Measurements from ENCODE around the gene CFAP57.

The CFAP57 gene

DNA sequence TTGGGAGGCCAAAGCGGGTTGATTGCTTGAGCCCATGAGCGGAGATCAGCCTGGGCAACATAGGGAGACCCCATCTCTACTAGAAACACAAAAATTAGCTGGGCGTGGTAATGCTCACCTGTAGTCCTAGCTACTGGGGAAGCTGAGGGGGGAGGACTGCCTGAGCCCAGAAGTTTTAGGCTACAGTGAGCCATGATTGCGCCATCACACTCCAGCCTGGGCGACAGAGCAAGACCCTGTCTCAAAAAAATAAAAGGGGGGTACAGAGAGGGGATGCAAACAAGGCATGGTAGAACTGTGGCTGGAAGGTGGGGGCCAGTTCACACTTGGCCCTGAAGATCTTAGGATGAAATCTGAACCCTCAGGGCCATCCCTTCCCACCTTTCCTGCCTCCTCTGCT is 114.4 kb downstream of the CFAP57 start:
- Histone ChIP-seq H2AFZ (ENCODE audit: low read depth) (no peak overlapping the region), H3K27me3 (ENCODE audit: insufficient read depth, low read depth) (no peaks in the 10 kb centered on the region), H3K79me2 (ENCODE audit: insufficient read depth, low read depth) (no peaks in the 10 kb centered on the region), H4K20me1 (ENCODE audit: insufficient read depth) (no peaks in the 10 kb centered on the region), H3K27ac (no peak overlapping the region), H3K9ac (no peak overlapping the region), H3K4me2 (no peak overlapping the region), H3K4me1 (ENCODE audit: low read depth, poor library complexity, severe bottlenecking) (no peaks in the 10 kb centered on the region), H3K4me3 (IDR thresholded peaks at IDR 0.05; ENCODE audit: insufficient read depth, low read depth, low read length) (no peak overlapping the region), H3K36me3 (ENCODE audit: insufficient read depth) (no peaks in the 10 kb centered on the region)
- TF ChIP-seq, protein P1, sequence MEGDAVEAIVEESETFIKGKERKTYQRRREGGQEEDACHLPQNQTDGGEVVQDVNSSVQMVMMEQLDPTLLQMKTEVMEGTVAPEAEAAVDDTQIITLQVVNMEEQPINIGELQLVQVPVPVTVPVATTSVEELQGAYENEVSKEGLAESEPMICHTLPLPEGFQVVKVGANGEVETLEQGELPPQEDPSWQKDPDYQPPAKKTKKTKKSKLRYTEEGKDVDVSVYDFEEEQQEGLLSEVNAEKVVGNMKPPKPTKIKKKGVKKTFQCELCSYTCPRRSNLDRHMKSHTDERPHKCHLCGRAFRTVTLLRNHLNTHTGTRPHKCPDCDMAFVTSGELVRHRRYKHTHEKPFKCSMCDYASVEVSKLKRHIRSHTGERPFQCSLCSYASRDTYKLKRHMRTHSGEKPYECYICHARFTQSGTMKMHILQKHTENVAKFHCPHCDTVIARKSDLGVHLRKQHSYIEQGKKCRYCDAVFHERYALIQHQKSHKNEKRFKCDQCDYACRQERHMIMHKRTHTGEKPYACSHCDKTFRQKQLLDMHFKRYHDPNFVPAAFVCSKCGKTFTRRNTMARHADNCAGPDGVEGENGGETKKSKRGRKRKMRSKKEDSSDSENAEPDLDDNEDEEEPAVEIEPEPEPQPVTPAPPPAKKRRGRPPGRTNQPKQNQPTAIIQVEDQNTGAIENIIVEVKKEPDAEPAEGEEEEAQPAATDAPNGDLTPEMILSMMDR (conservative IDR thresholded peaks at IDR 0.05; ENCODE audit: low read depth, low read length): no peak

DNA sequence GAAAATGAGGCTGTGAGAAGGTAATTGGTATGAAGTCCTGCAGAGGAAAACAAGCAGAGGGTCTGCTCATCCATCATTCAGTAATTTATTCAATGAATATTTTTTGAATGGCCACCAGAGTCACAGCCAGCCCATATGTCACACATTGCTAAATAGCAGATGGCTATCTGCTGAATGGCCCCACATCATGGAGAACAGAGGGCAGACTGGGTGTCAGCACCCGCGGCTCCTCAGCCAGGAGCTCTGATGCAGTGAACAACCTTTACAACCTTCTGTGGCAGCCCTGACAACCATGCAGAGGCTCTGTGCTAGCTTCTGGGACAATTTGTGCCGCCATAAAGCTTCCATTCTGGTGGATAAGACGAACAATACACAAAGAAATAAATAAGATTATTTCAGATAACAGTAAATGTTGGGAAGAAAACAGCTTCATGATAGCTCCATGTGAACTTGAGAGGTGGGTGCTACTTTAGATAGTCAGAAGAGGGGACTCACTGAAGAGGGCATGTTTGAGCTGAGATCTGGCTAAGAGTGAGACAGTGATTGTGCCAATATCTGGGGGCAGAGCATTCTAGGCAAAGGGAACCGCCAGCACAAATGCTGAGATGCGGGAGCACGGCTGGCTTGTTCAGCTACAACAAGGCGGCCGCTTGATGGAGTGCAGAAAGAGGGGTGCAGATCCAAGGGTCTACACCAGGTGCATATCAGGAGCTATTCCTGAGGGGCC is 116.1 kb downstream of the CFAP57 start:
- Histone ChIP-seq H3K4me2 (no peak overlapping the region), H3K4me1 (ENCODE audit: low read depth, poor library complexity, severe bottlenecking) (no peaks in the 10 kb centered on the region), H4K20me1 (ENCODE audit: insufficient read depth) (no peaks in the 10 kb centered on the region), H3K4me3 (IDR thresholded peaks at IDR 0.05; ENCODE audit: insufficient read depth, low read depth, low read length) (no peak overlapping the region), H3K9ac (no peak overlapping the region), H3K79me2 (ENCODE audit: insufficient read depth, low read depth) (no peaks in the 10 kb centered on the region), H3K36me3 (ENCODE audit: insufficient read depth) (no peaks in the 10 kb centered on the region), H2AFZ (ENCODE audit: low read depth) (no peak overlapping the region), H3K27ac (no peak overlapping the region), H3K27me3 (ENCODE audit: insufficient read depth, low read depth) (no peaks in the 10 kb centered on the region)
- TF ChIP-seq, protein P1 (conservative IDR thresholded peaks at IDR 0.05; ENCODE audit: low read depth, low read length): no peak

DNA sequence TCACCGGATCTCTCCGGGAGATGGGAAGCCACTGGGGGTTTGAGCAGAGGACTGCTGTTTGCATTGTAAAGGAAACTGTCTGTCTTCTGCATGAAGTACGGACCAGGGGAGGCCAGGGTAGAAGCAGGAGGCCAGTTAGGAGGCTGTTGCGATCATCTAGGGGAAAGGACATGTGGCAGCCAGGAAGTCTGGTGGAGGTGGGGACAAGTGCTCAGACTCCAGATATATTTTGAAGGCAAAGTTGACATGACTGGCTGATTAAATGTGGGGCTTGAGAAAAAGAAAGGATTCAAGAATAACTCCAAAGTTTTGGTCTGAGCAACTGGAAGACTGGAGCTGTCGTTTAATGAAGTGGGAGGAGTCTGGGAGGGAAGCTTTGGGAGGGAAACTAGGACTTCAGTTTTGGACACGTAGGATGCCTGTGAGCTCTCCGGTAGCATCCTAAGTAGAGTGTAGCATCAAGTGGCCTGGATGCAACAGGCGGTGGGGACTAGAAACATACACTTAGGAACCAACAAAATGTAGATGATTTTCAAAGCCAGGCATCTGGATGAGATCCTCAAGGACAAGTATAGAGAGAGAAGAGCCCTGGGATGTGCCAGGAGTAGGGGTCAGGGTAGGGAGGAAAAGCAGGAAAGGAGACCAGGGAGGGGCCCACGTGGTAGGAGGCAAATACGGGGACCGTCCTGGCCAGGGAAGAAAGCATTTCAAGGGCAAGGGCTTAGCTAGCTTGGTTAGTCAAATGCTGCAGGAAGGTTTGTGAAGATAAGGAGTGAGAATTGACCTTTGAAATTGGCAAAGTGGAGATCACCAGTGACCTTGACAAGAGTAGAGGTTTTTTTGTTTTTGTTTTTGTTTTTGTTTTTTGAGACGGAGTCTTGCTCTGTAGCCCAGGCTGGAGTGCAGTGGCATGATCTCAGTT is 116.9 kb downstream of the CFAP57 start:
- TF ChIP-seq, protein P1 (conservative IDR thresholded peaks at IDR 0.05; ENCODE audit: low read depth, low read length): no peak
- no peak overlapping the region for H3K9ac ChIP-seq
- H3K79me2 ChIP-seq (ENCODE audit: insufficient read depth, low read depth): no peaks in the 10 kb centered on the region
- no peak overlapping the region for H3K4me2 ChIP-seq
- no peak overlapping the region for H3K4me3 ChIP-seq (IDR thresholded peaks at IDR 0.05; ENCODE audit: insufficient read depth, low read depth, low read length)
- no peaks in the 10 kb centered on the region for H3K27me3 ChIP-seq (ENCODE audit: insufficient read depth, low read depth)
- H3K36me3 ChIP-seq (ENCODE audit: insufficient read depth): no peaks in the 10 kb centered on the region
- no peaks in the 10 kb centered on the region for H4K20me1 ChIP-seq (ENCODE audit: insufficient read depth)
- no peak overlapping the region for H3K27ac ChIP-seq
- no peak overlapping the region for H2AFZ ChIP-seq (ENCODE audit: low read depth)
- no peaks in the 10 kb centered on the region for H3K4me1 ChIP-seq (ENCODE audit: low read depth, poor library complexity, severe bottlenecking)

DNA sequence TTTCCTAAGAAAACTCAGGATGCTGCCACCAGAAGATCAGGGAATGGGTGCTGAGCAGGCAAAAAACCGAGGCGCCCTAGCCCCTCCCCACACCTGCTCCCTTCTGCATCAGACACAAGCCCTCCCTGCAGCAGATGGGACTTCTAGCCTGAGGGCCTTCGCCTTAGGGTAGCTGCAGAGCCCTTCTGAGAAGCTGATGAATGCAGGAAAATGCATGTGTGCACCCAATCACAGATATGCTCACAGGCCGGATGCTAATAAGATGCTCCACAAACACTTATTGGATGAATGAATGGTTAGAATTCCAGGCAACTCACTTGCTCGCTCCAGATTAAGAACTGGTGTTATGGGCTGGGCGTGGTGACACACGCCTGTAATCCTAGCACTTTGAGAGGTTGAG is 120.1 kb downstream of the CFAP57 start:
- Histone ChIP-seq H3K4me2 (no peak overlapping the region), H3K9ac (no peak overlapping the region), H3K79me2 (ENCODE audit: insufficient read depth, low read depth) (no peaks in the 10 kb centered on the region), H4K20me1 (ENCODE audit: insufficient read depth) (no peaks in the 10 kb centered on the region), H3K27me3 (ENCODE audit: insufficient read depth, low read depth) (no peaks in the 10 kb centered on the region), H3K36me3 (ENCODE audit: insufficient read depth) (no peaks in the 10 kb centered on the region), H3K27ac (no peak overlapping the region), H2AFZ (ENCODE audit: low read depth) (no peak overlapping the region), H3K4me1 (ENCODE audit: low read depth, poor library complexity, severe bottlenecking) (peaks cover 23% of the 10 kb centered on the region), H3K4me3 (IDR thresholded peaks at IDR 0.05; ENCODE audit: insufficient read depth, low read depth, low read length) (no peak overlapping the region)
- TF ChIP-seq, protein P1 (conservative IDR thresholded peaks at IDR 0.05; ENCODE audit: low read depth, low read length): no peak
